IPS DF 4.7 (cell line): ENCODE results near the gene TRIM56.
"Not testable (repeated sequence)": the region's sequence is repeated elsewhere in the genome, so short reads cannot be mapped to it uniquely, and the experiment has no call there.

ENCODE experiments used
- DNase-seq: peaks from one replicate; pipeline ENCODE4 v3.0.0-alpha.2; 2013; ENCODE audit warnings: low spot score; ENCODE audit errors: extremely low read depth

The TRIM56 gene, protein sequence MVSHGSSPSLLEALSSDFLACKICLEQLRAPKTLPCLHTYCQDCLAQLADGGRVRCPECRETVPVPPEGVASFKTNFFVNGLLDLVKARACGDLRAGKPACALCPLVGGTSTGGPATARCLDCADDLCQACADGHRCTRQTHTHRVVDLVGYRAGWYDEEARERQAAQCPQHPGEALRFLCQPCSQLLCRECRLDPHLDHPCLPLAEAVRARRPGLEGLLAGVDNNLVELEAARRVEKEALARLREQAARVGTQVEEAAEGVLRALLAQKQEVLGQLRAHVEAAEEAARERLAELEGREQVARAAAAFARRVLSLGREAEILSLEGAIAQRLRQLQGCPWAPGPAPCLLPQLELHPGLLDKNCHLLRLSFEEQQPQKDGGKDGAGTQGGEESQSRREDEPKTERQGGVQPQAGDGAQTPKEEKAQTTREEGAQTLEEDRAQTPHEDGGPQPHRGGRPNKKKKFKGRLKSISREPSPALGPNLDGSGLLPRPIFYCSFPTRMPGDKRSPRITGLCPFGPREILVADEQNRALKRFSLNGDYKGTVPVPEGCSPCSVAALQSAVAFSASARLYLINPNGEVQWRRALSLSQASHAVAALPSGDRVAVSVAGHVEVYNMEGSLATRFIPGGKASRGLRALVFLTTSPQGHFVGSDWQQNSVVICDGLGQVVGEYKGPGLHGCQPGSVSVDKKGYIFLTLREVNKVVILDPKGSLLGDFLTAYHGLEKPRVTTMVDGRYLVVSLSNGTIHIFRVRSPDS

DNA sequence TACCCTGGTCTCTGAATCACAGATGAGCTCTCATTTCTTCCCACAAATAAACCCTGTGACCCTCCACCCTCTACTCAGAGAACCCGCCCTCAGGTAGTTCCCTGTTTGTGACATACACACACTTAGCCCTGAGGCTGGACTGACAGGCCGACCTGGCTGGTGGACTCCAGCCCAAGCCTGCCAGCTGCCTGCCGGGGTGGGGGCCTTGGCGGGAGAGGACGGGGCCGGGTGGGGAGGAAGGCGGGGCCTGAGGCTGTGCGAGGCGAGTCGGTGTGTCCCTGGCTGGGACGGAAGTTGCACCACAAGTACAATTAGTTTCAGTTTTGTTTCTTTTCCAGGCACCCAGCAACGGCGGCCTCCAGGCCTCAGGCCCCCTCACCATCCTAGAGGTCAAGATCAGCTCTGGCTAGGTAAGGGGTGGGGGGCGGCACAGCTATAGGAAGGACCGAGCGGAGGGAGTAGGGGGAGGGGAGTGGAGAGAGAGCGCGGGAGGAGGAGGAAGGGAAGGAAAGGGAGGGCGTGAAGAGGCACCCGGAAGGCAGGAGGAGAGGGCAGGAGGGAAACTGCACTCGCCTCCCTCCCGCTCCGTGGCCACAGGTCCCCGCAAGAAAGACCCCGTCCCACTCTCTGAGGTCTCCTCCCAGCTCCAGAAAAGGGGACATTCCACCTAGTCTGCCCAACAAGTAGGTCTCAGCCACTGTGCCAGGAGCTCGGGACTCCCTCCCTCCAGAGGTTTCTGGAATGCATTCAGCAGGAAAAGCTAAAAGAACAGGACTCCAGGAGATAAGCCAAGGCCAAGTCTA, at the start of gene TRIM56:
Gene TRIM56, plus strand, starts transcription at position 320 of the 803 bp plus-strand sequence. CDS start 1,832 bp downstream, outside the sequence.
- DNase-seq, result no peak

DNA sequence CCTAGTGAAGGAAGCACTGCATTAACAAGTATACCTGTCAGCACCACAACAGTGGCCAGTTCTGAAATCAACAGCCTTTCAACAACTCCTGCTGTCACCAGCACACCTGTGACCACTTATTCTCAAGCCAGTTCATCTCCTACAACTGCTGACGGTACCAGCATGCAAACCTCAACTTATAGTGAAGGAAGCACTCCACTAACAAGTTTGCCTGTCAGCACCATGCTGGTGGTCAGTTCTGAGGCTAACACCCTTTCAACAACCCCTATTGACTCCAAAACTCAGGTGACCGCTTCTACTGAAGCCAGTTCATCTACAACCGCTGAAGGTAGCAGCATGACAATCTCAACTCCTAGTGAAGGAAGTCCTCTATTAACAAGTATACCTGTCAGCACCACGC, 49.3 kb upstream of the TRIM56 start:
- DNase-seq, result no peak

DNA sequence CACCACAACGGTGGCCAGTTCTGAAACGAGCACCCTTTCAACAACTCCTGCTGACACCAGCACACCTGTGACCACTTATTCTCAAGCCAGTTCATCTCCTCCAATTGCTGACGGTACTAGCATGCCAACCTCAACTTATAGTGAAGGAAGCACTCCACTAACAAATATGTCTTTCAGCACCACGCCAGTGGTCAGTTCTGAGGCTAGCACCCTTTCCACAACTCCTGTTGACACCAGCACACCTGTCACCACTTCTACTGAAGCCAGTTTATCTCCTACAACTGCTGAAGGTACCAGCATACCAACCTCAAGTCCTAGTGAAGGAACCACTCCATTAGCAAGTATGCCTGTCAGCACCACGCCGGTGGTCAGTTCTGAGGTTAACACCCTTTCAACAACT, 44.0 kb upstream of the TRIM56 start:
- not testable (repeated sequence) for DNase-seq

DNA sequence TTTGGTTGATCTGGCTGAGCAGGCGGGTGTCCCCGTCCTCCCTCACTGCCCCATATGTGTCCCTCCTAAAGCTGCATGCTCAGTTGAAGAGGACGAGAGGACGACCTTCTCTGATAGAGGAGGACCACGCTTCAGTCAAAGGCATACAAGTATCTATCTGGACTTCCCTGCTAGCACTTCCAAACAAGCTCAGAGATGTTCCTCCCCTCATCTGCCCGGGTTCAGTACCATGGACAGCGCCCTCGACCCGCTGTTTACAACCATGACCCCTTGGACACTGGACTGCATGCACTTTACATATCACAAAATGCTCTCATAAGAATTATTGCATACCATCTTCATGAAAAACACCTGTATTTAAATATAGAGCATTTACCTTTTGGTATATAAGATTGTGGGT, 26.9 kb upstream of the TRIM56 start:
- no peak for DNase-seq

DNA sequence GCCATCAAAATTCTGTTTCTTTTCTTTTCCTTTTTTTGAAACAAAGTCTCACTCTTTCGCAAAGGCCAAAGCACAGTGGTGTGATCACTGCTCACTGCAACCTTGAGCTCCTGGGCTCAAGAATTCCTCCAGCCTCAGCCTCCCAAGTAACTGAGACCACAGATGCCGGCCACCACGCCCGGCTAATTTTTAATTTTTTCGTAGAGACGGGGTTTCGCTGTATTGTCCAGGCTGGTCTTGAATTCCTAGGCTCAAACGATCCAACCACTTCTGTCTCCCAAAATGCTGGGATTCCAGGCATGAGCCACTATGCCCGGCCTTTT, 25.7 kb upstream of the TRIM56 start:
- DNase-seq, result no peak

DNA sequence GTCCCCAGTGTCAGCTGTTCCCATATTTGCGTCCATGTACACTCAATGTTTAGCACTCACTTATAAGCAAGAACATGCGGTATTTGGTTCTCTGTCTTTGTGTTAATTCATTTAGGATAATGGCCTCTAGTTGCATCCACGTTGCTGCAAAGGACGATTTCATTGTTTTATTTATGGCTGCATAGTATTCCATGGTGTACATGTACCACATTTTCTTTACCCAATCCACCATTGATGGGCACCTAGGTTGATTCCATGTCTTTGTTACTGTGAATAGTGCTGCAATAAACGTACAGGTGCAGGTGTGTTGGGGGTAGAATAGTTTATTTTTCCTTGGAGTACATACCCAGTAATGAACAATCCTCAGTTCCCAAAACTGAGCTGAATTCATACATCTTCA, 24.3 kb upstream of the TRIM56 start:
- no peak for DNase-seq

DNA sequence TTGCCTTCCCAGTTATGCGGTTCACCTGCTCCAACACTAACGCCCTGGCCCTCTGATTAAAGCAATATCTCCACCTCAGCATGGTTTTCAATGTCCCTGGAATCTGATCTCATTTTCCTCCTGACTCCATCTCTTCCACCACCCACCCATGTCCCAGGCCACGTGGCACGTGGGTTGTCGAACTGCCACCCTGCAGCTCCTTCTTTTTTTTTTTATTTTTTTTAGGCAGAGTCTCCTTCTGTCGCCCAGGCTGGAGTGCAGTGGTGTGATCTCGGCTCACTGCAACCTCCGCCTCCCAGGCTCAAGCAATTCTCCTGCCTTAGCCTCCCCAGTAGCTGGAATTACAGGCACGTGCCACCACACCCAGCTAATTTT, 21.1 kb upstream of the TRIM56 start:
- DNase-seq, result not testable (repeated sequence)

DNA sequence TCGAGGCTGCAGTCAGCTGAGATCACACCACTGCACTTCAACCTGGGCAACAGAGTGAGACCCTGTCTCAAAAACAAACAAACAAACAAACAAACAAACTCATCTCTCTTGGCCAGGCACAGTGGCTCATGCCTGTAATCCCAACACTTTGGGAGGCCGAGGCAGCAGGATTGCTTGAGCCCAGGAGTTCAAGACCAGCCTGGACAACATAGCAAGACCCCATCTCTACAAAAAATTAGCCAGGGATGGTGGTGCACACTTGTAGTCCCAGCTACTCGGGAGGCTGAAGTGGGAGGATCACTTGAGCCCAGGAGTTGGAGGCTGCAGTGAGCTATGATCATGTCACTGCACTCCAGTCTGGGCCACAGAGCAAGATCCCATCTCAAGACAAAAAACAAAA, 20.1 kb upstream of the TRIM56 start:
- not testable (repeated sequence) for DNase-seq

DNA sequence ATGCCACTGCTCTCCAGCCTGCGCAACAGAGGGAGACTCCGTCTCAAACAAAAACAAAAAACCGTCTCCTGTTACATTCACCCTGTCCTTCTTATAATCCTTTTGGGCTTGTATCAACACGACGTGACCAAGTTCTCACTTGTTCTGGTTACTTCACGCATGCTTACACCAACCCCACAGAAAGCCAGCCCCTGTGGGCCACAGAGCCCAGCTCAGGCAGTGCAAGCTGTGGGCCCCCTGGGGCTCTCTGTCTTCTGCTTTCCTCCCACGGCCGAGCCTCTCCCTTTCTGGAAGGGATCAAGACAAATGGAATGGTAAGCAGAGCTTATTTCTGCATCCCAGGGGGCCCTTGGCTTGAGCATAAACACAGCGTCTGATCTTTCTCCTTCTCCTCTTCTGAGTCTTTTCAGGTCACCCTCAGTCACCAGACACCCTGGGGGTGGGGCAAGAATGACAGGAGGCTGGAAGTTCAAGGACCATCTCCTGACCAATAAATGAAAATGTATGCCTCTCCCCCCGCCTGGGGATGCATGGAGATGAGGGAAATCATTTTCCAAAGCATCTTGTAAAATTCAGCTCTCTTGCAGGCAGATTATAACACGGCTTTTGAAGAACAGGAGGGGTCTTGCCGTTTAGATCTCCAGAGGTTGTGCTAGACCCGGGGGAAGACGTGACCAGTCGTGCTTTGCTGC, 19.0 kb upstream of the TRIM56 start:
- DNase-seq, result no peak

DNA sequence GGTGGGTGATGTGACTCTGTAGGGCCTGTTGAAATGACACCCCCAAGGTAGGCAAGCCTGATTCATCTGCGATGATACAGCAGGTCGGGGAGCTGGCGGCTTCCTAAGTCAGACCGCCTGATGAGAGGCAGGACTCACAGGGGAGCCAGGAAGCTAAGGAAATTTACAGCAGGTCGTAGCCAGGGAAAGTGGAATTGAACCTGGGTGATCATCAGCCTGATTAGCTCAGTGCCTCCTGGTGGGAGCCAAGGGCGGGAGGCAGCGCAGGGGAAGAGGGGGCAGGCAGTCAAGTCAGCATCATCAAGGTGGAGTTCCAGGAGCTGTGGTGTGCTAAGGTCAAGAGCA, 18.5 kb upstream of the TRIM56 start:
- no peak for DNase-seq

DNA sequence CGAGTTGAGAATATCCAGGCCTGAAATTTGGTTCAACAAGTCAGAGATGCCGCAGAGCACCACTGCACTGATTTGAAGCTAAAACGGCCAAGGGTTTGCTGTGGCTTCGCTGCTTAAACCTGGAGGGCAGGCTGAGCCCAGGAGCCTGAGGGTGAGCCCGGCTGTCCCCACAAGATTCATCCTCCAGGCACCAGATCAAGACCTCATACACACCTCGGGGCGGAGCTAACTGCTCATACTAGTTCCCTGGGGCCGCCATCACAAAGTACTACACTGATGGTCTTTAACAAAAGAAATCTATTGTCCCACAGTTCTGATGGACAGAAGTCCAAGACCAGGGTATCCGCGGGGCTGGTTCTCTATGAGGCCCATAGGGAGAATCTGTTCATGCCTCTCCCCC, 16.9 kb upstream of the TRIM56 start:
- DNase-seq, result no peak

DNA sequence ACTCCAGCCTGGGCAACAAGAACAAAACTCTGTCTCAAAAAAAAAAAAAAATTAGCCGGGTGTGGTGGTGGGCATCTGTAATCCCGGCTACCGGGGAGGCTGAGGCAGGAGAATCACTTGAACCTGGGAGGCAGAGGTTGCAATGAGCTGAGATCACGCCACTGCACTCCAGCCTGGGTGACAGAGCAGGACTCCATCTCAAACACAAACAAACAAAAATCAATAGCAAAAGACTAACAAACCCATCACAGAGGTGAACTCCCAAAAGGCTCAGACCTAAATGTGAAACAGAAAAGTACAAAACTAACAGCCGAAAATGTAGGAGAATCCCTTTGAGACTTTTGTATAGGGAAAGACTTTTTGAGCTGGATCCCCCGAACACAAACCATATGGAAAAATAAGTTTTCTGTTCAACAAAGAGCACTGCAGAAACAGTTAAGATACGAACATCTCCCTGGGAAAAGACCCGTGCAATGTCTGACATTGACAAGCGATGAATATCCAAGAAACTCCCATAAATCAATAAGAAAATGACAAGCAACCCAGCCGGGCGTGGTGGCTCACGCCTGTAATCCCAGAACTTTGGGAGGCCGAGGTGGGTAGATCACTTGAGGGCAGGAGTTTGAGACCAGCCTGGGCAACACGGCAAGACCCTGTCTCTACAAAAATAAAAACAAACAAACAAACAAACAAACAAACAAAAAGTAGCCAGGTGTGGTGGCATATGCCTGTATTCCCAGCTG, 13.7 kb upstream of the TRIM56 start:
- not testable (repeated sequence) for DNase-seq

DNA sequence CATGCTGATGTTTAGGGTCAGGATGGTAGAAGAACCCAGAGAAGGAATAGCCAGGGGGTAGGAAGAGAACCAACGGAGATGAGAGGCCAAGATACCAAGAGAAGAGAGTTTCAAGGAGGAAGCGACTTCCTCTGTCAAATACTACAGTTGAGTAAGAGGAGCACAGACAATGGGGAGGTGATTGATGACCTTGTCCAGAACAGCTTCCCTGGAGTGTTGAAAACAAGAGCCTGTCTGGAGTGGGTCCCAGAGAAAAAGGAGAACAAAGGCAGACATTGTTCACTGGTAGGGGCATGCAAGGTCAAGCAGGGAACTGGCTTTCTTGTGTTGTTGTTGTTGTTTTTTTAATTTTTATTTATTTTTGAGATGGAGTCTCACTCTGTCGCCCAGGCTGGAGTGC, 9.6 kb upstream of the TRIM56 start:
- no peak for DNase-seq

DNA sequence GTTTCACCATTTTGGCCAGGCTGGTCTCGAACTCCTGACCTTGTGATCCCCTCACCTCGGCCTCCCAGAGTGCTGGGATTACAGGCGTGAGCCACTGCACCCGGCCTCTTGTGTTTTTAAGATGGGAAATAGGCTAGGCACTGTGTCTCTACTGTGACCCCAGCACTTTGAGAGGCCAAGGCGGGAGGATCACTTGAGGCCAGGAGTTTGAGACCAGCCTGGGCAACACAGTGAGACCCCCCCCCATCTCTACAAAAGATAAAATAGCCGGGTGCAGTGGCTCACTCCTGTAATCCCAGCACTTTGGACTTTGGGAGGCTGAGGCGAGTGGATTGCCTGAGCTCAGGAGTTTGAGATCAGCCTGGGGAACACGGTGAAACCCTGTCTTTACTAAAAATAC, 9.1 kb upstream of the TRIM56 start:
- DNase-seq, result not testable (repeated sequence)

DNA sequence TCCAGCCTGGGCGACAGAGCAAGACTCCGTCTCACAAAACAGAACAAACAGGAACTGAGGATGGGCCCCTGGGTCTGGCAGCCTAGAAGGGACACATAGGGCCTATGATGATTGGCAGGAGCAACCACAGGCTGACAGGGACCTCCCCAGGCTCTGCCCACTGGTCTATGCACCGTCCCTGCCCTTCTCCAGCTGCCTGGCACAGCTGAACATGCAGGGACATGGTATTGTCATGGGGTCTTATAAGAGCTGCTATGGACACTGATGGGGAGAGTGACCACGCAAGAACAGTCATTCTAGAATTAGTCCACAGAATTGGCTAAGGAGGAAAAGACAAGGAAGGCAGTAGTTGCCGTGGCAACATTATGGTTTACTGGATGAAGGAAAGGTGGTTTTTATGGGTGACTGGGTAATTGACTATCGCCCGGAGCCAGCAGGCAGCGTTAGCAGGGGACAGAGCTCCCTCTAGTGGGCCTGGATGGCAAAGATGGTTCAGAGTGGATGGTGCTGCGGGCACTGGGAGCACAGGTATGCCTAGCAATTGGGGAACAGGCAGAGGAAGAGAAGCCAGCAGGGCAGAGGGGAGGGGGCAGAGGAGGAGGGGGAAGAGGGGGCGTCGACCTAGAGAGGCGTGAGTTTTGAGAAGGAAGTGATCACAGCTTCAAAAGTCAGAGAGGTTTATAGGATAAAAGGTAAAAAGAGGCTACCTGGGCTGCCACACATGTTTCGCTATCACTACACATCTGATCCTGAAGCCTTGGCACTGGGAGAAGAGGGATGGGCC, 7.8 kb upstream of the TRIM56 start:
- DNase-seq, result peak; percentile 91

DNA sequence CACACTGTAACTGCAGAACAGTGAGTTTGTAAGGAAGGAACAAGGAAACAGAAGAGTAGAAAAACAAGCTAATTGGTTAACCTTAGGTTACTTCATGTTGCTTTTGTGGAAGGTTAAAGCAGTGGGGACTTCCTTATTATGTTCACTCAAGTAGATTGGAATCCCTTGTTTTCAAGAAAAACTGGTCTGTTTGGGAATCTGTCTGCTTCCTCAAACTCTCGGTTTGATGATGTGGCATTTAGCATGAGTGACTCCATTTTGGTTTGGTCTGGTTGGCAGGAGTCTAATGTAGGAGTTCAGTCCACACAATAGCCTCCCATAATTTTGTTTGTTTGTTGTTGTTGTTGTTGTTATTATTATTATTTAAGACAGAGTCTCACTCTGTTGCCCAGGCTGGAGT, 3.8 kb upstream of the TRIM56 start:
- no peak for DNase-seq

DNA sequence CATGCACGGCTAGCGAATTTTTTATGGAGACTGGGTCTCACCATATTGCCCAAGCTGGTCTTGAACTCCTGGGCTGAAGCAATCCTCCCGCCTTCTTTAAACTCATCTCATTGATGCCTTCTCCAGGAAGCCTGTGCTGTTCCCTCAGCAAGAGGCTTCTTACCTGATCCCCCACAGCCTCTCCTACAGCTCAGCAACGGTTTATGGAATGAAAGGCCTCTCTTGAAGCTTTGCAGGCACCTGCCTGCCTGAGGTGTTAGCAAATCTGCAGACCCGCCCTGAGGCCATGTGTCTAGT, 468 bp upstream of the TRIM56 start:
- no peak for DNase-seq

DNA sequence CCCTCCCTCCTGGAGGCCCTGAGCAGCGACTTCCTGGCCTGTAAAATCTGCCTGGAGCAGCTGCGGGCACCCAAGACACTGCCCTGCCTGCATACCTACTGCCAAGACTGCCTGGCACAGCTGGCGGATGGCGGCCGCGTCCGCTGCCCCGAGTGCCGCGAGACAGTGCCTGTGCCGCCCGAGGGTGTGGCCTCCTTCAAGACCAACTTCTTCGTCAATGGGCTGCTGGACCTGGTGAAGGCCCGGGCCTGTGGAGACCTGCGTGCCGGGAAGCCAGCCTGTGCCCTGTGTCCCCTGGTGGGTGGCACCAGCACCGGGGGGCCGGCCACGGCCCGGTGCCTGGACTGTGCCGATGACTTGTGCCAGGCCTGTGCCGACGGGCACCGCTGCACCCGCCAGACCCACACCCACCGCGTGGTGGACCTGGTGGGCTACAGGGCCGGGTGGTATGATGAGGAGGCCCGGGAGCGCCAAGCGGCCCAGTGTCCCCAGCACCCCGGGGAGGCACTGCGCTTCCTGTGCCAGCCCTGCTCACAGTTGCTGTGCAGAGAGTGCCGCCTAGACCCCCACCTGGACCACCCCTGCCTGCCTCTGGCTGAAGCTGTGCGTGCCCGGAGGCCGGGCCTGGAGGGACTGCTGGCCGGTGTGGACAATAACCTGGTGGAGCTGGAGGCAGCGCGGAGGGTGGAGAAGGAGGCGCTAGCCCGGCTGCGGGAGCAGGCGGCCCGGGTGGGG, 2.2 kb downstream of the TRIM56 start:
- DNase-seq, result no peak

DNA sequence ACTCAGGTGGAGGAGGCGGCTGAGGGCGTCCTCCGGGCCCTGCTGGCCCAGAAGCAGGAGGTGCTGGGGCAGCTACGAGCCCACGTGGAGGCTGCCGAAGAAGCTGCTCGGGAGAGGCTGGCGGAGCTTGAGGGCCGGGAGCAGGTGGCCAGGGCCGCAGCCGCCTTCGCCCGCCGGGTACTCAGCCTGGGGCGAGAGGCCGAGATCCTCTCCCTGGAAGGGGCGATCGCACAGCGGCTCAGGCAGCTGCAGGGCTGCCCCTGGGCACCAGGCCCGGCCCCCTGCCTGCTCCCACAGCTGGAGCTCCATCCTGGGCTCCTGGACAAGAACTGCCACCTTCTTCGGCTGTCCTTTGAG, 2.8 kb downstream of the TRIM56 start:
- no peak for DNase-seq
